Heart right ventricle (tissue), 16 donors: ENCODE measurements around the gene MYPN. TPM values are rescaled to one million over a fixed set of nuclear protein-coding genes. Genes with fewer than 3 reads are reported as not detected.

Experiments
- ATAC-seq, 8 donors: fragments of 200-7000 bp; cut with Tn5 transposase; one replicate each; pipeline ENCODE4 v1.9.1; 2020; ENCODE audit warnings: mild to moderate bottlenecking in 8 of 8, moderate library complexity in 8 of 8, moderate number of reproducible peaks in 1 of 8
- DNase-seq, 2 donors: peaks; one replicate each; pipeline ENCODE4 v3.0.0-alpha.2; 2020
- H3K27ac ChIP-seq, 10 donors: fragments of 200-600 bp; sonication (generic) in 2 of 10; one replicate each; pipeline versions ENCODE4 v1.5.0 to v1.8.0; 2020 to 2022; ENCODE audit warnings: mild to moderate bottlenecking in 3 of 10
- H3K27me3 ChIP-seq, 7 donors: fragments of 200-600 bp; one replicate each; pipeline ENCODE4 v1.8.0; 2021 to 2022; ENCODE audit warnings: mild to moderate bottlenecking in 2 of 7
- H3K36me3 ChIP-seq, 9 donors: fragments of 200-600 bp; sonication (generic) in 1 of 9; one replicate each; pipeline versions ENCODE4 v1.5.0 to v1.8.0; 2020 to 2022; ENCODE audit warnings: mild to moderate bottlenecking in 2 of 9
- H3K4me1 ChIP-seq, 9 donors: fragments of 200-600 bp; sonication (generic) in 1 of 9; one replicate each; pipeline versions ENCODE4 v1.5.0 to v1.8.0; 2020 to 2022; ENCODE audit warnings: mild to moderate bottlenecking in 4 of 9
- H3K4me3 ChIP-seq, 10 donors: fragments of 200-600 bp; sonication (generic) in 2 of 10; one replicate each; pipeline versions ENCODE4 v1.5.0 to v1.8.0; 2020 to 2022; ENCODE audit warnings: mild to moderate bottlenecking in 7 of 10, moderate library complexity in 2 of 10
- H3K9me3 ChIP-seq, 11 donors: fragments of 200-600 bp in 10 of 11; sonication (generic) in 2 of 11; one replicate each; pipeline versions ENCODE4 v1.5.0 to v1.8.0; 2013 to 2022; ENCODE audit warnings: mild to moderate bottlenecking in 2 of 11, control low read depth in 1 of 11, moderate library complexity in 1 of 11
- WGBS, 2 donors: extraction: QIAGEN DNeasy Blood & Tissue Kit; methylation state at CpG; one replicate each; pipeline ENCODE4 v1.1.7; 2013; ENCODE audit warnings: inconsistent platforms in 1 of 2; 5-methylcytosine and 5-hydroxymethylcytosine counted together
- intact Hi-C, 10 donors: fragments of 100-400 bp; cut with DNase I; formaldehyde crosslinking; loops; one replicate each; pipeline versions ENCODE4 v1.11.1 to v1.14.2; 2022
- polyA plus RNA-seq, 2 donors: library from polyadenylated mRNA; stranded (reverse); fragments of 200-250 nt; gene quantifications; one replicate each; pipeline ENCODE4 v1.2.3, GENCODE V29; 2013
- total RNA-seq, 10 donors: library from RNA; stranded (reverse); fragmentation: NEBNext Ultra II Directional in 3 of 10; extraction: Animal tissue kit (Norgen Biotek cat#: 25700) in 3 of 10; gene quantifications; one replicate each; pipeline versions ENCODE4 v1.2.1 to v1.2.4, GENCODE V29; 2021 to 2023
- TF ChIP-seq, protein P1 (sequence below), 9 donors: fragments of 200-600 bp; sonication (generic) in 2 of 9; IDR thresholded peaks; one replicate each; pipeline versions ENCODE4 v1.5.0 to v1.8.0; 2021 to 2022; ENCODE audit warnings: antibody characterized with exemption in 9 of 9, mild to moderate bottlenecking in 5 of 9, moderate library complexity in 1 of 9
- donor health status: Arrhythmogenic right ventricular cardiomyopathy.
- donor health status: ischemic (EF 13 %, LVEDD 7.1; RV severe dilation, severe dysfunction).
- donor health status: healthy with polysubstance abuse.
- donor health status: DM: no; HTN: yes; CAD: no.
- donor health status: DM: no; HTN: no; CAD: no.
- donor health status: ischemic (EF 25% LVEDD 6.9; RV normal size, moderate dysfunction).
- donor health status: ischemic (EF 25% LVEDD 5.7; RV mildly dilated, moderate dysfunction).
- donor health status: healthy.
- donor health status: DM: yes; HTN: yes; CAD: no.
- donor health status: Ischemic cardiomyopathy.
- donor health status: ischemic (EF 35%, LVEDD 5.7; RV mildly dilated, moderate dysfunction).
- donor health status: nonischemic (EF 11% LVEDD 7.7; RV severe dilation, severe dysfunction).
- donor health status: DM: yes; HTN: yes; CAD: no.
- donor health status: PGD.
- donor health status: ischemic (EF 29% LVEDD 5.4; RV normal size, mild dysfunction).
- donor health status: nonischemic (EF 23%, LVEDD 6.1; RV moderate dilation, normal function).

MYPN gene
- total and polyA plus RNA-seq, 12 donors, result 27.1 to 302 (median 156) TPM

DNA sequence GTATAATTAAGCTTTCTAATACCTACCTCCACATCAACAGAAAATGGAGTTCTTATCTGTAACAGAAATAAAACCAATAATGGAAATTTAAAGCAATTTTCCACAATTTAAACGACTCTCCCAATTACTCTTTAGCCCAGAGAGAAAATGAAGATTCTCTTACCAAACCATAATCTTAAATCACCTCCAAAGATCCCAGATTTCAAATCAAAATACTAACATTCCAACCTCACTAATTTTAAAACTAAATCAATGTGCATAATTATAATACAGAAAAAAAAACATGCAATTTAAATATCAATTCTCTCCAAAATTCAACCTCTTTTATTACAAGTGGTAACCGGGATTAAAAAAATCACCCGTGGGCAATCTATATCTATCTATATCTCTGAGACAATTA is 35.7 kb upstream of the MYPN start:
- Histone ChIP-seq H3K4me1 (peaks cover 2 to 54% (median 34%) of the 10 kb centered on the region in 9 donors), H3K36me3 (peaks cover 0 to 27% (median 0%) of the 10 kb centered on the region in 9 donors), H3K9me3 (no peaks in the 10 kb centered on the region), H3K4me3 (peak overlapping the region in 9 of 10 donors; percentile 76 to 98 (median 94)), H3K27me3 (no peaks in the 10 kb centered on the region), H3K27ac (peak overlapping the region in 8 of 10 donors; percentile 97 to 99 (median 99))
- DNase-seq (no peak), ATAC-seq (no peak)
- 7 to 14% methylated on average over 3 of the region's 3 CpGs for WGBS, 2 donors
- intact Hi-C loops, result loop anchor here in 4 of 10 donors (5.0 to 10.0 kb wide), 4 partner anchors 186 to 261 kb away; partner anchors contain the start of genes HNRNPH3 (in 2 of the 4), PBLD (in 2 of the 4) and SIRT1 (in 1 of the 4)
- TF ChIP-seq, protein P1, sequence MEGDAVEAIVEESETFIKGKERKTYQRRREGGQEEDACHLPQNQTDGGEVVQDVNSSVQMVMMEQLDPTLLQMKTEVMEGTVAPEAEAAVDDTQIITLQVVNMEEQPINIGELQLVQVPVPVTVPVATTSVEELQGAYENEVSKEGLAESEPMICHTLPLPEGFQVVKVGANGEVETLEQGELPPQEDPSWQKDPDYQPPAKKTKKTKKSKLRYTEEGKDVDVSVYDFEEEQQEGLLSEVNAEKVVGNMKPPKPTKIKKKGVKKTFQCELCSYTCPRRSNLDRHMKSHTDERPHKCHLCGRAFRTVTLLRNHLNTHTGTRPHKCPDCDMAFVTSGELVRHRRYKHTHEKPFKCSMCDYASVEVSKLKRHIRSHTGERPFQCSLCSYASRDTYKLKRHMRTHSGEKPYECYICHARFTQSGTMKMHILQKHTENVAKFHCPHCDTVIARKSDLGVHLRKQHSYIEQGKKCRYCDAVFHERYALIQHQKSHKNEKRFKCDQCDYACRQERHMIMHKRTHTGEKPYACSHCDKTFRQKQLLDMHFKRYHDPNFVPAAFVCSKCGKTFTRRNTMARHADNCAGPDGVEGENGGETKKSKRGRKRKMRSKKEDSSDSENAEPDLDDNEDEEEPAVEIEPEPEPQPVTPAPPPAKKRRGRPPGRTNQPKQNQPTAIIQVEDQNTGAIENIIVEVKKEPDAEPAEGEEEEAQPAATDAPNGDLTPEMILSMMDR (IDR thresholded peaks at IDR 0.05), result no peak

DNA sequence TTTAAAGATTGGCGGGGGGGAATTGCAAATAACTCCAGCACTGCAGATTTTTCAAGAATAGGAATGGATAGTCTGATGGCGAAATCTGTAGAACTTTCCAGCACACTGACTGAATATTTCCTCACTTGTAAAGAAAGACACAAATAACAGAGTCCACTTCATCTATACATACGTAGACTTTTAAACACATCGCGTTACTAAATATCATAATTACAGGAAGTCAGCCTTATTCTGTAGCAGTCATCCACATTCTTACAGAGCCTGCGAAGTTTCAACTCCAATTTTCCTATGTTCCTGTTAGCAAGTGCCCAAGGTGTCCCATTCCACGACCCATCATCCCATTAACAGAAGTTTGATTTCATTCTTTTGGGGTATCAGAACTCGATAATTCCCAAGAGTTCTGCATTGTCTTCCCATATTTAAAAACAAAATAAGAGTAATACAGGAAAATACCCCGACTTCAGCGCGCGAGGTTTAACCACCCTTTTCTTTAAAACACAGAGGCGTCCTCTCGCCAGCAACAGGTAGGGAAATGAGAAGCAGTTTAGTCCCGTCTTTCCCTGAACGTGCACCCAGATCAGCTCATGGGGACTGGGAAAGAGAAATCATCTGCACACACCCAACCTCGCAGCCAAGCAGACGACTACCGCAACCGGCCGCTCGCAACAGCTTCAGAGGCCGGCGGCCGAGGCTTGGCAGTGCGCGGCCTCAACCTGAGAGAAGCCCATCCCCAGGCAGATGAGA is 35.1 kb upstream of the MYPN start:
- WGBS, 2 donors, result 1% methylated on average over 27 of the region's 27 CpGs
- Histone ChIP-seq H3K36me3 (peaks cover 0 to 21% (median 0%) of the 10 kb centered on the region in 9 donors), H3K27ac (peak overlapping the region; percentile 94 to 99 (median 98)), H3K27me3 (no peaks in the 10 kb centered on the region), H3K4me3 (peak overlapping the region; percentile 76 to 98 (median 94)), H3K4me1 (peaks cover 2 to 56% (median 34%) of the 10 kb centered on the region in 9 donors), H3K9me3 (no peaks in the 10 kb centered on the region)
- intact Hi-C loops, result loop anchor here in 4 of 10 donors (5.0 to 10.0 kb wide), 4 partner anchors 187 to 261 kb away; partner anchors contain the start of genes HNRNPH3 (in 2 of the 4), PBLD (in 2 of the 4) and SIRT1 (in 1 of the 4)
- TF ChIP-seq, protein P1 (IDR thresholded peaks at IDR 0.05), result no peak
- DNase-seq (no peak), ATAC-seq (peak in 4 of 8 donors; percentile 45 to 64 (median 48))

GRCh38 chr10:68074775-68075549 is 34.3 kb upstream of the MYPN start, which contains the start of gene HERC4:
Gene HERC4 (minus strand): TSS chr10:68075283. CDS start chr10:68073108, 2,175 bp downstream.
- no peaks in the 10 kb centered on the region for H3K27me3 ChIP-seq
- H3K4me3 ChIP-seq, result peak within 1 kb of the TSS; percentile 76 to 98 (median 94)
- intact Hi-C loops, result loop anchor here in 4 of 10 donors (5.0 to 10.0 kb wide), 5 partner anchors 188 to 260 kb away; partner anchors contain the start of genes HNRNPH3 (in 2 of the 4), PBLD (in 2 of the 4) and SIRT1 (in 2 of the 4)
- H3K9me3 ChIP-seq, result no peaks in the 10 kb centered on the region
- DNase-seq, result peak; percentile 96
- peaks cover 2 to 50% (median 34%) of the 10 kb centered on the region in 9 donors for H3K4me1 ChIP-seq
- ATAC-seq, result peak; percentile 98 to 99 (median 99)
- TF ChIP-seq, protein P1 (IDR thresholded peaks at IDR 0.05), result no peak
- H3K36me3 ChIP-seq, result peaks cover 0 to 14% (median 0%) of the 10 kb centered on the region in 9 donors
- peak within 1 kb of the TSS; percentile 94 to 99 (median 98) for H3K27ac ChIP-seq
- WGBS, 2 donors, result 0% methylated on average over 58 to 64 of the region's 64 CpGs
